Prostate gland (tissue), 2 donors: ENCODE data around the gene ALG14. TPM values are rescaled to one million over a fixed set of nuclear protein-coding genes. Genes with fewer than 3 reads are reported as not detected.

Source experiments
- DNase-seq: peaks from one replicate; pipeline ENCODE4 v3.0.0-alpha.2; 2019; ENCODE audit warnings: low spot score
- H3K27ac ChIP-seq, 2 donors: fragments of 200-600 bp; sonication (generic); 2 replicates each; pipeline ENCODE4 v1.5.1; 2017 to 2019
- H3K27me3 ChIP-seq: fragments of 200-600 bp; sonication (generic); replicated peaks from 2 replicates; pipeline ENCODE4 v1.5.1; 2019; ENCODE audit not compliant: insufficient read depth
- H3K36me3 ChIP-seq, 2 donors: fragments of 200-600 bp; sonication (generic); 1 replicate in 1 of 2; 2 replicates in 1 of 2; pipeline versions ENCODE4 v1.5.1 to v1.8.1; 2017 to 2019
- H3K4me1 ChIP-seq: fragments of 200-600 bp; sonication (generic); replicated peaks from 2 replicates; pipeline ENCODE4 v1.5.1; 2019
- H3K4me3 ChIP-seq, 2 donors: fragments of 200-600 bp; sonication (generic); 2 replicates each; pipeline ENCODE4 v1.5.1; 2017 to 2019
- H3K9me3 ChIP-seq: fragments of 200-600 bp; sonication (generic); 2 replicates; pipeline ENCODE4 v1.5.1; 2017
- CTCF ChIP-seq, 4 experiments: fragments of 200-600 bp in 2 of 4; fragments of 450-650 bp in 2 of 4; sonication (generic) in 2 of 4; IDR thresholded peaks; 1 replicate in 3 of 4; 2 replicates in 1 of 4; pipeline ENCODE4 v1.5.1; 2016 to 2019; ENCODE audit warnings: antibody characterized with exemption in 4 of 4, mild to moderate bottlenecking in 2 of 4, moderate library complexity in 2 of 4
- POLR2A ChIP-seq: fragments of 450-650 bp; IDR thresholded peaks from one replicate; pipeline ENCODE4 v1.6.1; 2016; ENCODE audit warnings: antibody characterized with exemption, mild to moderate bottlenecking
- POLR2AphosphoS5 ChIP-seq: sonication (generic); formaldehyde crosslinking; IDR thresholded peaks from one replicate; pipeline ENCODE4 v1.6.1; 2017; ENCODE audit warnings: antibody characterized with exemption
- WGBS: methylation state at CpG from one replicate; pipeline ENCODE4 v1.1.5; 2018; 5-methylcytosine and 5-hydroxymethylcytosine counted together
- intact Hi-C: fragments of 100-400 bp; cut with DNase I; formaldehyde crosslinking; loops from one replicate; pipeline ENCODE4 v1.14.2; 2022
- total RNA-seq, 2 donors: library from RNA; depleted of rRNA; stranded (reverse); fragments of >200 nt; gene quantifications; one replicate each; pipeline ENCODE4 v1.1.0, GENCODE V29; 2016

ALG14 gene
- total RNA-seq, 2 donors from 2014 or later: 2.0 to 2.3 TPM

- Histone ChIP-seq H3K36me3 (no peaks in the 10 kb centered on the region), H3K27ac (peak overlapping the region; percentile 19 to 30), H3K9me3 (no peaks in the 10 kb centered on the region), H3K27me3 (no peaks in the 10 kb centered on the region), H3K4me1 (no peaks in the 10 kb centered on the region), H3K4me3 (no peak overlapping the region)
- peak; percentile 27 for DNase-seq
- 33% methylated on average over 6 of the region's 6 CpGs for WGBS
- intact Hi-C loops: no loop called here
- TF ChIP-seq POLR2AphosphoS5: peak; percentile 36
- TF ChIP-seq POLR2A: no peak
- TF ChIP-seq CTCF (IDR thresholded peaks at IDR 0.05): no peak
These were observed 116.8 kb downstream of the ALG14 start for GRCh38 chr1:94955767-94956632.

GRCh38 chr1:94954263-94955220, 118.2 kb downstream of the ALG14 start:
- no peak for TF ChIP-seq POLR2AphosphoS5
- TF ChIP-seq CTCF (IDR thresholded peaks at IDR 0.05): no peak
- no peak for TF ChIP-seq POLR2A
- H3K36me3 ChIP-seq: no peaks in the 10 kb centered on the region
- H3K27ac ChIP-seq: peak overlapping the region in 1 of 2 donors; percentile 24
- DNase-seq: no peak
- no peak overlapping the region for H3K4me3 ChIP-seq
- H3K4me1 ChIP-seq: no peaks in the 10 kb centered on the region
- intact Hi-C loops: no loop called here
- no peaks in the 10 kb centered on the region for H3K27me3 ChIP-seq
- WGBS: 69% methylated on average over 9 of the region's 9 CpGs
- no peaks in the 10 kb centered on the region for H3K9me3 ChIP-seq

- no peak overlapping the region for H3K4me3 ChIP-seq
- TF ChIP-seq CTCF (IDR thresholded peaks at IDR 0.05): no peak
- TF ChIP-seq POLR2A: no peak
- TF ChIP-seq POLR2AphosphoS5: no peak
- H3K27me3 ChIP-seq: no peaks in the 10 kb centered on the region
- intact Hi-C loops: no loop called here
- no peak overlapping the region for H3K27ac ChIP-seq
- H3K9me3 ChIP-seq: no peaks in the 10 kb centered on the region
- H3K36me3 ChIP-seq: no peaks in the 10 kb centered on the region
- DNase-seq: no peak
- no peaks in the 10 kb centered on the region for H3K4me1 ChIP-seq
- 74% methylated on average over 6 of the region's 6 CpGs for WGBS
These were observed 119.0 kb downstream of the ALG14 start for GRCh38 chr1:94953746-94954145.

- Histone ChIP-seq H3K4me3 (no peak overlapping the region), H3K27ac (no peak overlapping the region), H3K27me3 (no peaks in the 10 kb centered on the region), H3K9me3 (no peaks in the 10 kb centered on the region), H3K4me1 (no peaks in the 10 kb centered on the region), H3K36me3 (no peaks in the 10 kb centered on the region)
- intact Hi-C loops: no loop called here
- TF ChIP-seq POLR2A (no peak), POLR2AphosphoS5 (no peak), CTCF (IDR thresholded peaks at IDR 0.05) (no peak)
- DNase-seq: no peak
These were observed 119.6 kb downstream of the ALG14 start for GRCh38 chr1:94953107-94953506.
